DOHH2 (cell line): ENCODE data around the gene ALK.

Experiments
- EZH2phosphoT487 ChIP-seq: fragments of 200-600 bp; sonication (generic); IDR thresholded peaks from 2 replicates; pipeline ENCODE4 v1.6.1; 2017; ENCODE audit warnings: borderline replicate concordance, mild to moderate bottlenecking, antibody characterized with exemption, low read length, moderate library complexity, mixed read lengths
- TF ChIP-seq, protein P1 (sequence below): fragments of 200-600 bp; sonication (generic); IDR thresholded peaks from one replicate; pipeline ENCODE4 v1.5.1; 2014; ENCODE audit warnings: antibody characterized with exemption, mild to moderate bottlenecking, low read depth, low read length; ENCODE audit not compliant: poor library complexity, severe bottlenecking

- TF ChIP-seq, protein P1, sequence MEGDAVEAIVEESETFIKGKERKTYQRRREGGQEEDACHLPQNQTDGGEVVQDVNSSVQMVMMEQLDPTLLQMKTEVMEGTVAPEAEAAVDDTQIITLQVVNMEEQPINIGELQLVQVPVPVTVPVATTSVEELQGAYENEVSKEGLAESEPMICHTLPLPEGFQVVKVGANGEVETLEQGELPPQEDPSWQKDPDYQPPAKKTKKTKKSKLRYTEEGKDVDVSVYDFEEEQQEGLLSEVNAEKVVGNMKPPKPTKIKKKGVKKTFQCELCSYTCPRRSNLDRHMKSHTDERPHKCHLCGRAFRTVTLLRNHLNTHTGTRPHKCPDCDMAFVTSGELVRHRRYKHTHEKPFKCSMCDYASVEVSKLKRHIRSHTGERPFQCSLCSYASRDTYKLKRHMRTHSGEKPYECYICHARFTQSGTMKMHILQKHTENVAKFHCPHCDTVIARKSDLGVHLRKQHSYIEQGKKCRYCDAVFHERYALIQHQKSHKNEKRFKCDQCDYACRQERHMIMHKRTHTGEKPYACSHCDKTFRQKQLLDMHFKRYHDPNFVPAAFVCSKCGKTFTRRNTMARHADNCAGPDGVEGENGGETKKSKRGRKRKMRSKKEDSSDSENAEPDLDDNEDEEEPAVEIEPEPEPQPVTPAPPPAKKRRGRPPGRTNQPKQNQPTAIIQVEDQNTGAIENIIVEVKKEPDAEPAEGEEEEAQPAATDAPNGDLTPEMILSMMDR, result no peak
- TF ChIP-seq EZH2phosphoT487, result no peak
Measured at GRCh38 chr2:29420464-29420863, 500.9 kb downstream of the ALK start.
